Measurements from ENCODE around the gene ARL4D.

ARL4D gene

DNA sequence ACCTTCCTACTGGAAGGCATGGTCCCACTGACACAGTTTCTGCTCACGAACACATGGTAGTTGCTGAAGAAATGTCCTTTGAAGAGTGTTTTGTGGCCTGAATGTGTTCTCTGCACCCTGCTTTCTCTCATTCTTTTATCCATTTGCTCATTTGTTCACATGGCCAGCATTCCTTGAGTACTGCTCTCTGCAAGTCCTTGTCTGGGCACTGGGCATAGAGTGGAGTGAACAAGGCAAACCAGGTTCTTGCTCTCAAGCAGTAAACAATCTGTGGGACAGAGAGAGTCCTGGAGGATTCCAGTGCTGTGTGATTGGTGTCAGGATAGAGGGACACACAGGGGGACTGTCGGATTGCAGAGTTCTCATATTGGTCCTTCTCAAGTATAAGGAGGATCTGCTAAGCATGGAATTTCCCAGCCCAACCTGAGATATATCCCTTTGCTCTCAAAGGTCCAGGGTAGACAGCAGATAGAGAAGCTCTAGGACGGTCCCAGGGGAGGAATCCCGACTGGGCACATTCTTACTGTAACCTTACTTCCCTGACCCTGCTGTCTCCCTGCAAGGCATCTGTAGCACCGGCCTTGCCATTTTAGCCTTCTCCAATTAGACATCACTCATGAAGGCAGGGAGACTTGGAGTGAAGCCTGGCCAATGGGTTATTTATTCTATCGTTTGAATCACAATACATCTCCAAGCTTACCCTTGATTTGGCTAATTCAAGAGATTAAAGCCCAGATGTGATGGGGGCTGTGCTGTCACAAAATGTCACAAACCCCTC lies 32.3 kb downstream of the ARL4D start:
- DNase-seq: no peak

DNA sequence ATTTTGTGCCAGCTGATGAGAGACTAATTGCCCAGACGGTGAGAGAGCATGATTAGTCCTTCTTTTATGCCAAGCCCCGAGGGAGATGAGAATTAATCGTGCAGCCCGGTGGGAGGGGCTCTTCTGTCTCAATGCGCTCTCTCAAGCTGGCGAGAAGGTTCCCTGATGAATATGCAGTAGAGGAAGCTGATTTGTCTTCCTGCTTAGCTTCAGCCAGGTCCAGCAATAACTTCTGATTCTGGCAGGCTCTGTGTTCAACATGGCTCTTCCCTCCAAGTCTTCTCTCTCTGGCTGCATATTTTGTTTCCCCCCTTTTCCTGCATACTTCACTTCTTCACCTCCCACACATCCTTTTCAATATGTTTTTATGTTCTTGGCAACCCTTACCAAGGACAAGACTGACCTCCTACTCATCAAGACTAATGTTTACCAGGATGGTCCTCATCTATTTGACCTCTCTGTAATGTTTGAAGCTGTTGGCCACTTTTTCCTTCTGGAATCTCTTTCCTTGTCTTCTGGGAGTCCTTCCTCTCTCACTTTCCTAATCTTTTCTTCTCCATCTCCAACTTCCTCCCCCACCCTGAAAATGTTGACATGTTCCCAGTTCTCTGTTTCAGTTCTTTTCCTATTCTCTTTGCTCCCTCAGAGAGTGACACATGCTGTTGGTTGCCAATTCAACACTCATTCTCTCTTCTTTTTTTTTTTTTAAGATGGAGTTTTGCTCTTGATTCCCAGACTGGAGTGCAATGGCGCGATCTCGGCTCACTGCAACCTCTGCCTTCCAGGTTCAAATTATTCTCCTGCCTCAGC lies 33.1 kb downstream of the ARL4D start:
- DNase-seq: no peak

DNA sequence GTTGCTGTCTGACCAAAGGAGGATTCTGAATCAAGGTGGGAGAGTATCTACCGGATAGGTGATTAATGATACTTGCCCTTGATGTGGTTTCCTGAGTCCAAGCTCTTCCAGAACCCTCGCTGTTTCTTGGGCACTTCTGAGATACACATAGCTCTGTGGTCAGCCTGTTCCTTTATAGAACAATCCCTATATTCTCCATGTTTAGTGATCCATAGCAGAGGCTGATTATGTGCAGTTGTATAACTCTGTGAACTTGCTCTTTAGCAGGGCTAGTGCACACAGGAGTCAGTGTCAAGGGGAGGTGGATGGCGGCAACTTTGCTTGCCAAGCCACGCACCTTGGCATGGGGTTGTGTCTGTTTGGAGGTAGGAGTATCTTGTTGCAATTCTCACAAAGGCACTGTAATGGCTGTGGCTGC lies 36.1 kb downstream of the ARL4D start:
- DNase-seq: no peak

DNA sequence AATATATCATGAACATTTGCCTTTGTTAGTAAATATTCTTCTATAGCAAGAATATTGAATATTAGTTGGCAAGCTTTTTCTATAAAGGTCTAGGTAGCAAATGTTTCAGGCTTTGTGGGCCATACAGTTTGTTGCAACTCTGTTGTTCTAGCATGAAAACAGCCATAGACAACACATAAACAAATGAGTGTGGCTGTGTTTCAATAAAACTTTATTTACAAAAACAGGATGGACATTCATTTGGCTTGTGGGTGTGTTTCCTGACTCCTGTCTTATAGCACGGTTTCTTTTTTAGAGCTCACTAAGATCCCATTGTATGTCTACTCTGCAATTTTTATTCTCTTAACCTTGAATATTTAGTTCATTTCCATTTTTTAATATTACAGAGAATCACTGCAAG lies 39.0 kb downstream of the ARL4D start:
- DNase-seq: no peak

DNA sequence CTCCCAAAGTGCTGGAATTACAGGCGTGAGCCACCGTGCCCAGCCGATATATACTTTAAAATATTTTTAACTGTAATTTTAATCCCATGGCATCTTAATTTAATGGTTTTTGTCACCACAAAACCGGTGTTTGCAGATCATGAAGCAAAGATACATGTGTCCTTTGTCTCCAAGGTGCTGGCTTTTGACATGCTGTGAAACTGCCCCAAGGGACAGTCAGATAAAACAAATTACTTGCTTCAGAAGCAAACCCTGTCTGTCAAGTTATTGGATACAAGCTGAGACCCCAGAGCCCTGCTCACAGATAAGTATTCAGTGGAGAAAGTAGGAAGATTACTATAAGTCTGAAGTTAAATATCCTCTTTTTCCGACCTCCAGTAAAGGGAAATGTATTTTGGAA lies 39.8 kb downstream of the ARL4D start:
- DNase-seq: no peak

DNA sequence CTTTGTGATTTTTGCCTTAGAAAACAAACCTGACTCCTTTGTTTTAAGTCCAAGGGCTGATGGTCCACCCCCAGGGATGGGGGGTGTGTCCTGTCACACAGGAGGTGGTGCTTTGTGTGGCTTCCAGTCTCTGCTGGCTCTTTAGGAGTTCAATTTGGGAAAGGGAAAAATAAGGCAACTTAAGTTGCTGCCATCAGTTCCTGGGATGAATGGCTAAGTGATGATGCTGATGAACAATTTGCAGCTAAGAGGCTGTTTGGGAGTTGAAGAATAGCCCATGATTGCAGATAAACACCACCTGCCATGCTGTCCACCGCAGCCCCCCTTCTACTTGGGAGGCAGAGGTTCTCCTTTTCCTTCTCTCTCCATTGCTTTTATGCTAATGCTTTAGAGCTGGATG lies 40.2 kb downstream of the ARL4D start:
- no peak for DNase-seq

DNA sequence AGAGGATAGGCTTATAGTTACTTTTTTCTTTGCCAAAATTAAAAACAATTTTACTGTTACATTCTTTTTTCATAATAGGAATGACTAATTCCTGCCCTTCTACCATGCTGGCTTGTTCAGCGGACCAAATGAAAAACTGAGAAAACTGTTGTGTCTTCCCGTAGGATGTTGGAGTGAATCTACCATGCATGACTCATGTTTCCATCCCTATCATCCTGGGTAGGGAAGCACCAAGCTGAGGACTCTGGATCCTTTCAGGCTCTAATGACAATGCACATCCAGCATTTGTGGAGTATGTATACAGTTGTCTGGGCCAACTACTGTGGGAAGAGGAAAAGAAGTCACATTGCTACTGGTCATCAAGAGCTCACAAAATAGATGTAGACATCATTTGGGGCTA lies 43.9 kb downstream of the ARL4D start:
- DNase-seq: no peak

DNA sequence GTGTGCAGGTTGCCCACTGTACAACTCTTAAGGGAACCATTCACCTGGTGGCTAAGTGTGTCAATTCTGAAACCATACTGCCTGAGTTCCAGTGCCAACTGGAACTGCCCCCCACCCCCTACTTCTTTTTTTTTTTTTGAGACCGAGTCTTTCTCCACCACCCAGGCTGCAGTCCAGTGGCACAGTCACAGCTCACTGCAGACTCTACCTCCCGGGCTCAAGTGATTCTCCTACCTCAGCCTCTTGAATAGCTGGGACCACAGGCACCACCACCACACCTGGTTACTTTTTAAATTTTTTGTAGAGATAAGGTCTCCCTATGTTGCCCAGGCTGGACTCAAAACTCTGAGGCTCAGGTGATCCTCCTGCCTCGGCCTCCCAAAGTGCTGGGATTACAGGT lies 44.6 kb downstream of the ARL4D start:
- DNase-seq: no peak

DNA sequence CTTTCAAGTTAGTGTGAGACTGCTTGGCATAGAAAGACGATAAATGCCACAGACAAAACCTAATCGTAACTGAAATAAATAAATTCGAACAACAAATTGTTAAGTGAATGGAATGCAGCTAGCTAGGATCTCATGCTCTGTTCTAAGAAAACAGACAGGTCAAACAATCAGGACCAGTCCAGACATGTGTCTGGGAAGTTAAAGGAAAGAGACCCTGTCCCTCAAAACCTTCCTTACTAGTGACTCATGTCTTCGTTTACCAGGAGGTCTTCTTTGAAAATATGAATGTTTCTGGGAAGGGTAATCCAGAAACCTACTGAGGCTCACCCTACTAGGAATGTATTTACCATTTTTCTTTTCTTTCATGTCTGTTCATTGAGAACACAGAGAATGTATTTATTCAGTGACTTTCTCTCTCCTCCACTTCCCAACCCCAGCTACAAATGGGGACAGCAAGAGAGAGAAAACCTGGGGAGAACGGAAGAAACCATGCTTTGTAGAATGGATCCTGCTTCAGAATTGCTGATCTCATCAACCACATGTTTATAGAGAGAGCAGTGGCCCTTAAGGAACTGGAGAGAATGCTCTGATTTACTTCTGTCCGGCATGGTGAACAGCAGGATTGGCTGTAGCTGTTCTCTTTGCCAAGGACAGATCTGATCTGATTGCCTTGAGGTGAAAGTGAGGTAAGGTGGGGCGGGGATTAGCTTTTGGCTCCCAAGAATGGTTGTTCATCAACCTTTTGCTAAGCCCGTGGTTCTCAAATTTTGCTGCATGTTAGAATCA lies 45.6 kb downstream of the ARL4D start:
- no peak for DNase-seq

DNA sequence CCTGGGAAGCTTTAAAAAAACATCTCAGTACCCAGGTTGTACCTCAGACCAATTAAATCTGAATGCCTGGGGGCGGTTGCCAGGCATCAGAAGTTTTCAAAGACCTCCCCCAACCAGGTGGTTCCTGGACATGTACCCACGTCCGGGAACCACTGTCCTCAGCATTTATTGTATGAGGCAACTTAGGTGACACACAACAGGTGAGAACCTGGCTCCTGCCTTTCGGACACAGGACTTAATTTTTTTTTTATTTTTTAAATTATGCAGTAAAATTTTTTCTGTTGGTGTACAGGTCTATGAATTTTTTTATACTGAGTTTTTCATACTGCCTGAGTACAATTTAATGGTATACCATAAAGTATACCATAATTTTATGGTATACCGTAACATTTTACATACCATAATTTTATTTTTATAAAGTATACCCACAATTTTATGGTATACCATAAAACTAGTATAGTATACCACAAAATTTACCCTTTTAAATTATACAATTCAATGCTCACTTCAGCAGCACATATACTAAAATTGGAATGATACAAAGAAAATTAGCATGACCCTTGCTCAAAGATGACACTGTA lies 46.3 kb downstream of the ARL4D start:
- DNase-seq: no peak

DNA sequence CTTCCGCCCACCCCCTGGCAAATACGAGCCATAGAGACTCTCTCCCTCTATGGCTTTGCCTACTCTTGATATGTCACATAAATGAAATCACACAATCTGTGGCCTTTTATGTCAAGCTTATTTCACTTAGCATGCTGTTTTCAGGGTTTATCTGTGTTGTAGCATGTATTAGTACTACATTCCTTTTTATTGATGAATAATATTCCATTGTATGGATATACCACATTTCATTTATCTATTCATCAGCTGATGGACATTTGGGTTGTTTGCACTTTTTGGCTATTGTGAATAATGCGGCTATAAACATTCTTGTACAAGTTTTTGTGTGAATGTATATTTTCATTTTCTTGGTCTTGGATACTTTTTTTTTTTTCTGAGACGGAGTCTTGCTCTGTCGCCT lies 48.0 kb downstream of the ARL4D start:
- no peak for DNase-seq

DNA sequence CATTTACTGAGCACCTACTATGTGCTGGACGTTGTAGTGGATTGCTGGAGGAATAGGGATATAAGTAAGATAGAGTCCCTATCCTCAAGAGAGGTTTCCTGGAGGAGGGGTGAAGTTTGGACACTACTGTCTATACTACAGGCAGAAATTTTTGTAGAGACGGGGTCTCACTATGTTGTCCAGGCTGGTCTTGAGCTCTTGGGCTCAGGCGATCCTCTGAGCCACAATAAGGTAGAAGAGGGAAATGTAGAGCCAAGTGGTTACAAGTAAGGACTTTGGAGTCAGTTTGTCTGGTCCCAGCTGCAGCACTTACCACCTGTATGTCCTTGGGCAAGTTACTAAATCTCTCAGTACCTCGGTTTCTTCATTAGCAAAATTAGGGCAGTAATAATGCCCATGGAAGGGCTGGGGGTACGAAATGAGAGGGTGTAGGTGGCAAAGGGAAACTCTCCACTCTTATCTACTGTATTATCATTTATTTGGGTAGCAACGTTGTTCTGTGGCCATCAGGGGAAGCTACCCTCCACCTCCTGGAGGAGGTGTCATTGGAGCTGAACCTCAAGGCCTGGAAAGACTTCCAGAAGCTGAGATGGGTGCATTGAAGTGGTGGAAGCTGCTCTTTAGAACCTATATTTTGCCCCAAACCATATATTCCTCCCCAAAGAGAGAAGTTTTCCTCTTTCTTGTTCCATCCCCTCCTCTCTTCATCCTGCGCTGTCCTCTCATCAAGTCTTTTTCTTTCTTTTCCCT lies 50.1 kb downstream of the ARL4D start:
- no peak for DNase-seq

DNA sequence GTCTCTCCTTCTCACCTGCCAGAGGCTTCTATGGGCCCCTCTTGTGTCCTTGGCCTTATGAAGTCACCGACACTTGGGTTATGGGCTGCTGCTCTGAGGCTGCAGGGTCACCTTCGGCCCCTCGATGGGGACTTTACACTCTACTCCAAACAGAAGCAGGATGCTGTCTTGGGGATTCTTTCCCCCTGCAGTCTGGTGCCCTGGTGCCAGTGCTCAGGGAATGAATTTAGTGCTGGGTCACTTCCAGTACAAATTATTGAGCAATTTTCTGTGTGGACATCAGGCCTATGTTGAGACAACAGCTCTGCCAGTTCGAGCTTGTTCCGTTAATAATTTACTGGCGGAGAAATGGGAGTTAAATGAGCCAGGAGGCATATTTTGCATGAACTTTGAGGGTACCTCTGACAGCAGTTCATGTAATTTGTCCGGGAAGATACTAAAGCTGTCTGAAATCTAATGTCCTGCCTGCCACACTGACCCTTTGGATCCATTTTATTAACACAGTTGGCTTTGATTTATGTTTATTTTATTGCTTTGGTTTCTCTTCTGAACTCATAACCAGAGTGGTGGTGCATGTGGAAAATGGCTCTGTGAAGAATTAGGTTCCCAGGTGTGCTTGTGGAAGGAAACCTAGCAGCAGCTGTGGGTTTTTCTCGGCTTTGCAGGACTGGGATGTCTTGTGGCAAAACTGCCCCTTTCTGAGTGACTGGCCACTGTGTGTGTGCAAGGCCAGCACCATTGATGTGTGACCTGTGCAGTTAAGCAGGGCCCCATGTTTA lies 50.9 kb downstream of the ARL4D start:
- DNase-seq: no peak
